ENCODE data around the gene MIA.
A peak's percentile ranks its signal among the peaks of the same experiment; 100 is the strongest.

Gene MIA

DNA sequence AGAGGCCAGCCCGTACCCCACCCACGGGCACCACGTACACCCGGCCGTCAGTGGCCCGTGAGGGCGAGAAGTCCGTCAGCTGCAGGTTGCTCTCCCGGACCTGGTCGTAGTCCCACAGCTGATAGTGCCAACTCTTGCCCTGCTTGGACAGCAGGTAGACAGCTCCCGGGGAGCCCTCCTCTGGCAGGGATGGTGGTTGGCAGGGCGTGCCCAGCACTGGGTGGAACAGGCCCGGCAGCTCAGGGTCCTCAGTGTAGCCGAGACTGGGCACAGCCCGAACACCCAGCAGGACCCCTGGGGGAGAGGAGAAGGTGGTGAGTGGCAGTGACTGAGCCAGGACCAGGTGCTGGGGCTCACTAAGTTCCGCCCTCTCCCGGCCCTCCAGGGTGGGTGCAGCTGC lies 32.8 kb upstream of the MIA start:
- no peak for DNase-seq
- no peak for ATAC-seq (replicated peaks)
- Mint-ChIP-seq H3K27me3 (no peaks in the 10 kb centered on the region), H3K4me3 (no peak overlapping the region), H3K27ac (peak overlapping the region in 1 of 2 donors; percentile 59), H3K9me3 (no peaks in the 10 kb centered on the region), H3K4me1 (ENCODE audit: low read depth in 2 of 2) (no peaks in the 10 kb centered on the region), H3K36me3 (ENCODE audit: insufficient read depth) (peaks cover 8% of the 10 kb centered on the region)

DNA sequence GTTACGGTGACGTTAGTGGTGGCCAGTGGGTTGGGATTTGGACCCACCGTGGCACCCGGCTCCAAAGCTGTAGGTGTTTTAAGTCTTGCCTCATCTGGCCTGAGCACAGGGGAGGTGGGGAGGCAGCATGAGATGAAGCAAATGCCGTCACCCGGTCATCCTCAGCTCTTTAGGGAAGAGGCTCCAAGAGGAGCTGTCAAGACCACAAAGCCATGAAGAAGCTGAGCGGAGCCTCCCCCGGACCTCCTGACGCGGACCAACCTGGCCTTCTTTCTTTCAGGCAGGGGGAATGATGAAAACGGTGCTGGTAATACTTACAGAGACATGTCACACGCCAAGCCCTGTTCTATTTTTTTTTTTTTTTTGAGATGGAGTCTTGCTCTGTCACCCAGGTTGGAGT lies 32.4 kb upstream of the MIA start:
- no peak for ATAC-seq (replicated peaks)
- Mint-ChIP-seq H3K36me3 (ENCODE audit: insufficient read depth) (peaks cover 7% of the 10 kb centered on the region), H3K27ac (no peak overlapping the region)

GRCh38 chr19:40743926-40744325 lies 31.4 kb upstream of the MIA start:
- Mint-ChIP-seq H3K9me3 (no peaks in the 10 kb centered on the region), H3K27me3 (no peaks in the 10 kb centered on the region), H3K36me3 (ENCODE audit: insufficient read depth) (peaks cover 6% of the 10 kb centered on the region), H3K4me3 (no peak overlapping the region), H3K27ac (no peak overlapping the region), H3K4me1 (ENCODE audit: low read depth in 2 of 2) (peaks cover 0 to 4% of the 10 kb centered on the region in 2 donors)
- no peak for ATAC-seq (replicated peaks)
- no peak for DNase-seq

More for the DNA sequence above, 32.4 kb upstream of the MIA start:
- DNase-seq, result no peak
- H3K9me3 Mint-ChIP-seq, result no peaks in the 10 kb centered on the region
- no peak overlapping the region for H3K4me3 Mint-ChIP-seq
- H3K4me1 Mint-ChIP-seq (ENCODE audit: low read depth in 2 of 2), result no peaks in the 10 kb centered on the region
- no peaks in the 10 kb centered on the region for H3K27me3 Mint-ChIP-seq

DNA sequence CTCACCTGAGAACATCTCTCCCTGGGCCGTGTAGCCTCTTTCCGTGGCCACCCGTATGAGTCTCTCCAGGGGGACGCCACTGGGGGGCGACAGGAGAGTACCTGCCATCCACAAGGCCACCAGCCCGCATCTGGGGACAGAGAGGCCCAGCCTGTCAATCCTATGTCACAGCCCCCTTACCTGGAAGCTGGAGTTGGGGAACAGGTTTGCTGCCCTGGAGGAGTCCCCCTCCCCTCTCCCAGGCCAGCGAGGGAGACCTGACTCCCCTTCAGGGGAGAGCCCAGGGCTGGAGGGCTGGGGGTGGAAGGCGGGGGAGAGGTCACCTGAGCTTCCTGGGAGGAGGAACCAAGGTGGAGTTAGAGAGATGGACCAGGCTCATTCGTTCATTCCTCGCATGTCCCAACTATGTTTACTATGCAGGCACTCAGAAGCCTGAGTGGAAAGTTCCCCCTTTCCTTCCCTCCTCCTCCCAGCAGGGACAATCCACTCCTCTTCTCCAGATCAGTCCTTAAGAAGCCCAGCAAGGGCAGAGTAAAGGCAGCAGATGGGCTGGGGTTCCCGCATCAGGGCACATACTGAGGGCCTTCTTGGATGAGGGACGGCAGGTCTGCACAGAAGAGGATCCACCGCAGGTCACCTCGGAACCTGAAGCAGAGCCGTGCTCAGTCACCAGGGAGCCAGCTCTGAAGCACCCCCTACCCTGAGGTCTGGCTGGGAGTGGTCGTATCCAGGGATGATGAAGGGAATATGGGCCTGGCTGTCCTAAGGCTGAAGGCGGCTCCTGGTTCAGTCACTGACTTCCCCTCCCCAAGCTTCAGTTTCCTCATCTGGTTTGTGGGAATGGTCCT lies 30.5 kb upstream of the MIA start:
- H3K27ac Mint-ChIP-seq, result peak overlapping the region in 1 of 2 donors; percentile 25
- H3K9me3 Mint-ChIP-seq, result no peaks in the 10 kb centered on the region
- peak; percentile 36 for ATAC-seq (replicated peaks)
- no peak overlapping the region for H3K4me3 Mint-ChIP-seq
- peaks cover 5 to 9% of the 10 kb centered on the region in 2 donors for H3K4me1 Mint-ChIP-seq (ENCODE audit: low read depth in 2 of 2)
- peak in 2 of 3 experiments; percentile 11 to 23 for DNase-seq
- no peaks in the 10 kb centered on the region for H3K27me3 Mint-ChIP-seq
- peaks cover 6% of the 10 kb centered on the region for H3K36me3 Mint-ChIP-seq (ENCODE audit: insufficient read depth)

DNA sequence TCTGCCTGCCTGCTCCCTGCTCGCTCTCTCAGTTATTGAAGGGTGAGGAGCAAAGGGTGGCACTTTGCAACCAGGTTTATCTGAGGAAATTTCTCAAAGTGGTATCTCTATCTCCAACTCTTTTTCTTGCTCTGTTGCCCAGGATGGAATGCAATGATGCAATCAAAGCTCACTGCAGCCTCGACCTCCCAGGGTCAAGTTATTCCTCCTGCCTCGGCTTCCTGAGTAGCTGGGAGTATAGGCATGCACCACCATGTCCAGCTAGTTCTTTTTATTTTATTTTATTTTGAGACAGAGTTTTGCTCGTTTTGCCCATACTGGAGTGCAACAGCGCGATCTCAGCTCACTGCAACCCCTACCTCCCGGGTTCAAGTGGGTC lies 29.9 kb upstream of the MIA start:
- Mint-ChIP-seq H3K27ac (no peak overlapping the region), H3K27me3 (no peaks in the 10 kb centered on the region), H3K4me1 (ENCODE audit: low read depth in 2 of 2) (peaks cover 11 to 15% of the 10 kb centered on the region in 2 donors), H3K36me3 (ENCODE audit: insufficient read depth) (peaks cover 11% of the 10 kb centered on the region), H3K9me3 (no peaks in the 10 kb centered on the region), H3K4me3 (no peak overlapping the region)
- ATAC-seq (replicated peaks), result no peak
- DNase-seq, result no peak

DNA sequence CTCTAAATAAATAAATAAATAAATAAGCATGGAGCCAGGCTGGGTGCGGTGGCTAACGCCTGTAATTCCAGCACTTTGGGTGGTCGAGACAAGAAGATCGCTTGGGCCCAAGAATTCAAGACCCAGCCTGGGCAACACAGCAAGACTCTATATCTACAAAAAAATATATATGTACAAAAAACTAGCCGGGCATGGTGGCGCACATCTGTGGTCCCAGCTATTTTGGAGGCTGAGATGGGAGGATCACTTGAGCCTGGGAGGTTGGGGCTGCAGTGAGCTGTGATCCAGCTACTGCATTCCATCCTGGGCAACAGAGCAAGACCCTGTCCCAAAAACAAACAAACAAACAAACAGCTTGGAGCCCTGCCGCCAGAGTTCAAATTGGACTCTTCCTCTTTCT lies 27.8 kb upstream of the MIA start:
- ATAC-seq (replicated peaks), result no peak
- Mint-ChIP-seq H3K27me3 (no peaks in the 10 kb centered on the region), H3K4me3 (no peak overlapping the region), H3K9me3 (no peaks in the 10 kb centered on the region), H3K4me1 (ENCODE audit: low read depth in 2 of 2) (peaks cover 25 to 29% of the 10 kb centered on the region in 2 donors), H3K27ac (peak overlapping the region in 1 of 2 donors; percentile 98), H3K36me3 (ENCODE audit: insufficient read depth) (peaks cover 32% of the 10 kb centered on the region)
- no peak for DNase-seq

- ATAC-seq (replicated peaks) (peak; percentile 85), DNase-seq (peak; percentile 99)
- Mint-ChIP-seq H3K27me3 (no peaks in the 10 kb centered on the region), H3K9me3 (no peaks in the 10 kb centered on the region), H3K4me1 (ENCODE audit: low read depth in 2 of 2) (peaks cover 41 to 45% of the 10 kb centered on the region in 2 donors), H3K4me3 (peak within 1 kb of the TSS; percentile 84 to 97), H3K27ac (peak within 1 kb of the TSS; percentile 98 to 99), H3K36me3 (ENCODE audit: insufficient read depth) (peaks cover 38% of the 10 kb centered on the region)
Measured at GRCh38 chr19:40750058-40750873, 25.1 kb upstream of the MIA start, which contains the start of gene ACTMAP. Gene ACTMAP, minus strand, starts transcription at chr19:40750477. Its CDS starts 674 bp downstream, at chr19:40749803.

DNA sequence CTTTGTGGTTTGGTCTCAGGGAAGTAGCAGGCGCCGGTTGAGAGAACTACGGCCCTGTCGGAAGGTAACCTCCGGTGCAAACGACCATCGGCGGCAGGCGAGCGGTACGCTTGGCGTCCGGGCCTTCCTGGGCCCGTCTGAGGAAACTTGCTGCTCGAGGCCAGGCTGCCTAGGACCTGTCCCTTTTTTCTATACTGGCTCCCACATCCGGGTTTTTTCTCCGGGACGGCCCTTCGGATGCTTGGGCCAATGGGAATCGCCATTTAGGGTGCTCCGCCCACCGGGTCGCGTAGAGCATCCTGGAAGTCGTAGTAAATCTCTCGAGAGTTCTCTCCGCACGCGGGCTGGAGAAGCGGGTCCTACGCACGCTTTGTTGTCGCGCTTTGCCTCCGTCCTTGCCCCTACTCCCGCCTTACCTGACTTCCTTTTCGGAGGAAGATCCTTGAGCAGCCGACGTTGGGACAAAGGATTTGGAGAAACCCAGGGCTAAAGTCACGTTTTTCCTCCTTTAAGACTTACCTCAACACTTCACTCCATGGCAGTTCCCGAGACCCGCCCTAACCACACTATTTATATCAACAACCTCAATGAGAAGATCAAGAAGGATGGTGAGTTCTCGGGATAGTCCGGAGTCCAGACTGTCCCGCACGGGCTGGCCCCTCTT lies 24.3 kb upstream of the MIA start, which contains the start of gene SNRPA:
Gene SNRPA (plus strand): TSS at position 330 of the 664 bp plus-strand sequence. CDS start 206 bp downstream, at position 536.
- peaks cover 43% of the 10 kb centered on the region for H3K36me3 Mint-ChIP-seq (ENCODE audit: insufficient read depth)
- H3K4me3 Mint-ChIP-seq, result peak within 1 kb of the TSS; percentile 84 to 97
- H3K4me1 Mint-ChIP-seq (ENCODE audit: low read depth in 2 of 2), result peaks cover 46 to 52% of the 10 kb centered on the region in 2 donors
- H3K27ac Mint-ChIP-seq, result peak within 1 kb of the TSS; percentile 98 to 99
- no peaks in the 10 kb centered on the region for H3K27me3 Mint-ChIP-seq
- DNase-seq (peak; percentile 94 to 97 (median 95)), ATAC-seq (replicated peaks) (peak; percentile 69)
- no peaks in the 10 kb centered on the region for H3K9me3 Mint-ChIP-seq

- H3K27me3 Mint-ChIP-seq, result no peaks in the 10 kb centered on the region
- no peaks in the 10 kb centered on the region for H3K9me3 Mint-ChIP-seq
- H3K27ac Mint-ChIP-seq, result peak overlapping the region; percentile 98 to 99
- H3K36me3 Mint-ChIP-seq (ENCODE audit: insufficient read depth), result peaks cover 53% of the 10 kb centered on the region
- no peak for DNase-seq
- peak overlapping the region; percentile 84 to 97 for H3K4me3 Mint-ChIP-seq
- H3K4me1 Mint-ChIP-seq (ENCODE audit: low read depth in 2 of 2), result peaks cover 60 to 61% of the 10 kb centered on the region in 2 donors
- no peak for ATAC-seq (replicated peaks)
Measured at GRCh38 chr19:40752257-40752781, 23.0 kb upstream of the MIA start.

- Mint-ChIP-seq H3K36me3 (ENCODE audit: insufficient read depth) (peaks cover 69% of the 10 kb centered on the region), H3K27me3 (no peaks in the 10 kb centered on the region), H3K27ac (peak overlapping the region; percentile 94 to 97), H3K9me3 (no peaks in the 10 kb centered on the region), H3K4me1 (ENCODE audit: low read depth in 2 of 2) (peaks cover 53 to 58% of the 10 kb centered on the region in 2 donors), H3K4me3 (peak overlapping the region; percentile 84 to 97)
- DNase-seq (no peak), ATAC-seq (replicated peaks) (no peak)
Measured at GRCh38 chr19:40754611-40755247, 20.6 kb upstream of the MIA start.

DNA sequence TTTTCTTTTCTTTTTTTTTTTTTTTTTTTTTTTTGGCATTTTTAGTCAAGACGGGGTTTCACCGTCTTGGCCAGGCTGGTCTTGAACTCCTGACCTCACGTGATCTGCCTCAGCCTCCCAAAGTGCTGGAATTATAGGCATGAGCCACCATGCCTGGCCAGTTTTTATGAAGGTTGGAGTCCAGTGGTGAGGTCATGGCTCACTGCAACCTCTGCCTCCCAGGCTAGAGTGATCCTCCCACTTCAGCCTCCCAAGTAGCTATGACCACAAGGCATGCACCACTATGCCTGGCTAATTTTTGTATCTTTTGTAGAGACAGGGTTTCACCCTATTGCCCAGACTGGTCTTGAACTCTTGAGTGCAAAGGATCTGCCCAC lies 20.1 kb upstream of the MIA start:
- H3K27ac Mint-ChIP-seq, result peak overlapping the region; percentile 94 to 97
- peaks cover 48 to 55% of the 10 kb centered on the region in 2 donors for H3K4me1 Mint-ChIP-seq (ENCODE audit: low read depth in 2 of 2)
- no peaks in the 10 kb centered on the region for H3K27me3 Mint-ChIP-seq

GRCh38 chr19:40755791-40756190 lies 19.5 kb upstream of the MIA start:
- Mint-ChIP-seq H3K27me3 (no peaks in the 10 kb centered on the region), H3K4me3 (peak overlapping the region; percentile 84 to 97), H3K36me3 (ENCODE audit: insufficient read depth) (peaks cover 71% of the 10 kb centered on the region), H3K4me1 (ENCODE audit: low read depth in 2 of 2) (peaks cover 45 to 56% of the 10 kb centered on the region in 2 donors), H3K27ac (peak overlapping the region; percentile 94 to 97), H3K9me3 (no peaks in the 10 kb centered on the region)
- no peak for DNase-seq
- ATAC-seq (replicated peaks), result no peak

More for the DNA sequence above, 20.1 kb upstream of the MIA start:
- Mint-ChIP-seq H3K36me3 (ENCODE audit: insufficient read depth) (peaks cover 71% of the 10 kb centered on the region), H3K4me3 (peak overlapping the region; percentile 84 to 97), H3K9me3 (no peaks in the 10 kb centered on the region)
- no peak for DNase-seq
- ATAC-seq (replicated peaks), result no peak

Measured in effector memory CD8-positive, alpha-beta T cell (primary cell).